Heart left ventricle (tissue), 13 donors: ENCODE data around the gene TSSC4.

Experiments used
- POLR2A ChIP-seq, 2 donors: fragments of 450-650 bp; IDR thresholded peaks; one replicate each; pipeline ENCODE4 v1.6.1; 2017; ENCODE audit warnings: antibody characterized with exemption in 2 of 2, mild to moderate bottlenecking in 2 of 2, moderate library complexity in 2 of 2
- TF ChIP-seq, protein P1 (sequence below), 12 donors: fragments of 200-600 bp; sonication (generic) in 4 of 12; IDR thresholded peaks; one replicate each; pipeline versions ENCODE4 v1.5.0 to v1.8.0; 2018 to 2022; ENCODE audit warnings: antibody characterized with exemption in 12 of 12, mild to moderate bottlenecking in 5 of 12
- donor health status: ischemic (EF 13 %, LVEDD 7.1; RV severe dilation, severe dysfunction).
- donor health status: DM: no; HTN: yes; CAD: no.
- donor health status: DM: no; HTN: no; CAD: no.
- donor health status: ischemic (EF 25% LVEDD 6.9; RV normal size, moderate dysfunction).
- donor health status: ischemic (EF 25% LVEDD 5.7; RV mildly dilated, moderate dysfunction).
- donor health status: ischemic (EF 35%, LVEDD 5.7; RV mildly dilated, moderate dysfunction).
- donor health status: nonischemic (EF 11% LVEDD 7.7; RV severe dilation, severe dysfunction).
- donor health status: DM: yes; HTN: yes; CAD: no.
- donor health status: PGD.
- donor health status: ischemic (EF 29% LVEDD 5.4; RV normal size, mild dysfunction).
- donor health status: nonischemic (EF 23%, LVEDD 6.1; RV moderate dilation, normal function).

DNA sequence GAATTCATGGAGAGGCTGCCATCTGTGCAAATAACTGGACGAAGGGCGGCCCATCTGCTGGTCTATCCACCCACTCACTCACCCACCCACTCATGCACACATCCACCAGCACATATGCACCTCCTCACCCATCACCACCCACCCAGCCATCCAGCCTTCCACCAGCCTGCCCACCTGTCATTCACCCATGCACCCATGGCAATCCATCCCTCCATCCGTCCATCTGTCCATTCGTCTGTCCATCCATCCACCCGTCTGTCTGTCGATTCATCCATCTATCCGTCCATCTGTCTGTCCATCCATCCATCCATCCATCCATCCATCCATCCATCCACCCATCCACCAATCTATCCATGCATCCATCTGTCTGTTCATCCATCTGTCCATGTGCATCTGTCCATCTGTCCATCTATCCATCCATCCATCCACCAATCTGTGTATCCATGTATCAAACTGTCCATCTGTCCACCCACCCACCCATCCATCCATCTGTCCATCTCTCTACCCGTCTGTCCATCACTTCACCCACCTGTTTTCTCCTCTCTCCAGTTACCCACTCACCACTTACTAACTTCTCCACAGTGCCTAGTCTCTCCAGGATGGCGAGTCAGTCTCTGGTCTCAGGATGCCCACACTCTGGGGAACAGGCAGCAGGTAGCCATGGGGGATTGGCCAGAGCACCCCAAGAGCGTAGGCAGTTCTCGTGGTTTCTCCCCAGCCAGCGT is 34.9 kb downstream of the TSSC4 start:
- TF ChIP-seq POLR2A (IDR thresholded peaks at IDR 0.05): no peak
- TF ChIP-seq, protein P1, sequence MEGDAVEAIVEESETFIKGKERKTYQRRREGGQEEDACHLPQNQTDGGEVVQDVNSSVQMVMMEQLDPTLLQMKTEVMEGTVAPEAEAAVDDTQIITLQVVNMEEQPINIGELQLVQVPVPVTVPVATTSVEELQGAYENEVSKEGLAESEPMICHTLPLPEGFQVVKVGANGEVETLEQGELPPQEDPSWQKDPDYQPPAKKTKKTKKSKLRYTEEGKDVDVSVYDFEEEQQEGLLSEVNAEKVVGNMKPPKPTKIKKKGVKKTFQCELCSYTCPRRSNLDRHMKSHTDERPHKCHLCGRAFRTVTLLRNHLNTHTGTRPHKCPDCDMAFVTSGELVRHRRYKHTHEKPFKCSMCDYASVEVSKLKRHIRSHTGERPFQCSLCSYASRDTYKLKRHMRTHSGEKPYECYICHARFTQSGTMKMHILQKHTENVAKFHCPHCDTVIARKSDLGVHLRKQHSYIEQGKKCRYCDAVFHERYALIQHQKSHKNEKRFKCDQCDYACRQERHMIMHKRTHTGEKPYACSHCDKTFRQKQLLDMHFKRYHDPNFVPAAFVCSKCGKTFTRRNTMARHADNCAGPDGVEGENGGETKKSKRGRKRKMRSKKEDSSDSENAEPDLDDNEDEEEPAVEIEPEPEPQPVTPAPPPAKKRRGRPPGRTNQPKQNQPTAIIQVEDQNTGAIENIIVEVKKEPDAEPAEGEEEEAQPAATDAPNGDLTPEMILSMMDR (IDR thresholded peaks at IDR 0.05): no peak
